Stimulated activated CD4-positive, alpha-beta T cell treated with anti-CD3 and anti-CD28 coated beads, Interleukin-2, amount 100 ng/mL, for 4 hours (primary cell): ENCODE data around the gene LASP1.
A peak's percentile ranks its signal among the peaks of the same experiment; 100 is the strongest.
"Not testable (repeated sequence)": the region's sequence is repeated elsewhere in the genome, so short reads cannot be mapped to it uniquely, and the experiment has no call there.

Experiments used
- DNase-seq: peaks from one replicate; pipeline ENCODE4 v3.0.0-alpha.2; 2020; ENCODE audit warnings: low read depth

Gene LASP1

GRCh38 chr17:38933962-38934361 lies 64.1 kb downstream of the LASP1 start:
- not testable (repeated sequence) for DNase-seq

DNA sequence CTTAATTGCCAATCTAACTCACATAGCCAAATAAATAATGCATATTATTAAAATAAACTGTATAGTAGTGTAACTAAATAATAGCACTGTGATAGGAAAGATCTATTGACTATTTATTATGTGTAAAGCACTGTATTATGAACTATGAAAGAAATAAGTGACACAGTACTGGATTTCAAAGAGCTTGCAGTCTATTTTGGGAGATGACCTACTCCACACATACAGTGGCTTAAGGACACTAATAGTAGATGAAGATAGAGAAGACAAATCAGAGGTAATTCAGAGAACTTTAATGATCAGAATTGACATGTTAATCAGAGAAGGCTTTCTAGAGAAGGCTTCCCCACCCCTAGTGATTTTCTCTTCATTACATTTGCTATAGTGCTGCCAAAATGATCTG lies 70.1 kb downstream of the LASP1 start:
- no peak for DNase-seq

DNA sequence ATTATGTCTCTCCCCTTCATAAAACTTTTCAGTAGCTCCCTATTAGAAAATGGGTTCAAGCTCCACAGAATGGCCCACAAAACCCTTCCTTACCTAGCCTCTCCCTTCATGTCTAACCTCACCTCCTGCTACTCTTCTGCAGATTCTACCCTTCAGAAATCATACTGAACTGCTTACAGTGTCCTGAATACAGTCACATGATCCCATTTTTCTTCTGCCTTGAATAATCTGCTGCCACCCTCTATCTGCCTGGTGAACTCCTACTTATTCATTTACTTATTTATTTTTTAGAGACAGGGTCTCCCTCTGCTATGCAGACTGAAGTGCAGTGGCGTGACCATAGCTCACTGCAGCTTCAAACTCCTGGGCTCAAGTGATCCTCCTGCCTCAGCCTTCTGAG lies 70.5 kb downstream of the LASP1 start:
- no peak for DNase-seq

GRCh38 chr17:38942696-38943334 lies 73.0 kb downstream of the LASP1 start:
- no peak for DNase-seq

DNA sequence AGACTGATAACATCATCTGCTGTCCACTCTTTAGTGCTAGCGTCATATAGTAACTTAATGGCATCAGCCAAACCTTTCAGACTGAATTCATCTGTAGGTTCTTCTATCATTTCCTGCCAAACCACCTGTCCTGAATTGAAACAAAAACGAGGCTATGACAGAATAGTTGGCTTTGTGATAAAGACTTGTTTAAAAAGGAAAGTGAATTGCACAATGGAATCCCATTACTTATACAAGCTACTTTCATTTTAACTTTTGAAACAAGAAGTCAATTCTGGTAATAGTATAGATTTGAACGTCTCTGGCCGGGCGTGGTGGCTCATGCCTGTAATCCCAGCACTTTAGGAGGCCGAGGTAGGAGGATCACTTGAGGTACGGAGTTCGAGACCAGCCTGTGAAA lies 73.7 kb downstream of the LASP1 start:
- no peak for DNase-seq

DNA sequence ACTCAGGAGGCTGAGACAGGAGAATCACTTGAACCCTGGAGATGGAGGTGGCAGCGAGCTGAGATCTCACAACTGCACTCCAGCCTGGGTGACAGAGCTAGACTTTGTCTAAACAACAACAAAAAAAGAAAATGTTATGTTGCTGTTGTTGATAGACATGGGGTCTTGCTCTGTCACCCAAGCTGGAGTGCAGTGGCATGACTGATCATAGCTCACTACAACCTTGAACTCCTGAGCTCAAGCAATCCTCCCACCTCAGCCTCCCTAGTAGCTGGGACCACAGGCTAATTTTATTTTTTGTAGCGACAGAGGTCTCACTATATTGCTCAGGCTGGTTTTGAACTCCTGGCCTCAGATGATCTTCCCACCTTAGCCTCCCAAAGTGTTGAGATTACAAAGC lies 77.3 kb downstream of the LASP1 start:
- DNase-seq: no peak

GRCh38 chr17:38953800-38954199 lies 83.9 kb downstream of the LASP1 start:
- DNase-seq: not testable (repeated sequence)

- no peak for DNase-seq
These were observed 88.5 kb downstream of the LASP1 start for GRCh38 chr17:38958326-38958725.

DNA sequence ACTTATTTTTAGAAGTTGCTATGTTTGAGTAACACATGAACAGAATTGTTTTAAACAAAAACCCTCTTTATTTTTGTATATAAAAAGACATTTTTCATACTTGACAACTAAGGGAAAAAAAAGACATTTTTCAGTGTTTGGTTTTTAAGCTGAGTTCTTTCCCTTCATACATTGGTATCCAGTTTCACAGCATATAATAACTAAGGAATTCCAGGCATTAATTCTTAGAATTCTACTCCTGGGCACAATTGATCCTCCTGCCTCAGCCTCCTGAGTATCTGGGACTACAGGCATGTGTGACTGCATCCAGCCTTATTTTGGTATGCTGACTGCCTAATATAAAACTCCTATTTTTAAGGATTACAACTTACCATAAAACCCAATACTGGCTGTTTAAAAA lies 88.9 kb downstream of the LASP1 start:
- DNase-seq: no peak

GRCh38 chr17:38959508-38959907 lies 89.7 kb downstream of the LASP1 start:
- DNase-seq: no peak

DNA sequence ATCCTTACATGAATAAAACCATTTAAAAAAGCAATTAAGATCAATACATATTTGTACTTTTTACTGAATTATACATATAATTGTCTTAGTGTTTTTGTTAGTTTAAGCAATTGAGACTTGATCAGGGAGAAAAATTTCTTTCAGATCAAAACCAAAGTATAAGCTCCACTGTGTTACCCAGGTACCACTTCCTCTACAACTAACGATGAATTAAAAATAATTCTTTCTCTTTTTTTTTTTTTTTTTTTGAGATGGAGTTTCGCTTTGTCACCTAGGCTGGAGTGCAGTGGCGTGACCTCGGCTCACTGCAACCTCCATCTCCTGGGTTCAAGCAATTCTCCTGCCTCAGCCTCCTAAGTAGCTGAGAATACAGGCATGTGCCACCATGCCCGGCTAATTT lies 90.5 kb downstream of the LASP1 start:
- no peak for DNase-seq

DNA sequence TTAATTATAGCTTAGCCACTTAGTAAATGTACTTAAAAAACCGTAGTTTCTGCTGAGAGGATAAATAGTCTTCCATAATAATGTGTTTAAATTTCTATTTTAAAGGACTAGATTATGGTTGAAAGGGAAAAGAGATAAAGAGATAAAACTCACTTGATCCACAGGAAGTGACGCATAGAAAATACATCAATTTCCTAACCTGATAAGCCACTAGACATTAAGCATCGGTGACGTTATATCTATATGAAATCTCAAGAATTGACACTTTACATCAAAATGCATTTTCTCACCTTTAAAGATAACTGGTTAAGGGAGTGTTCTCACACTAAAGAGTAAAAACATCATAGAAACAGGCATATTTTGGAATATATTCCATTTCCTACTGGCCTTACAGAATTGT lies 91.6 kb downstream of the LASP1 start:
- DNase-seq: no peak

GRCh38 chr17:38967290-38967738 lies 97.5 kb downstream of the LASP1 start, which contains the start of gene FBXO47:
TSS of gene FBXO47 (minus strand) at chr17:38967403. CDS start at chr17:38963025, 4,378 bp downstream.
- DNase-seq: peak; percentile 78

GRCh38 chr17:38969281-38969680 lies 99.4 kb downstream of the LASP1 start:
- DNase-seq: no peak

GRCh38 chr17:38970128-38970527 lies 100.3 kb downstream of the LASP1 start:
- no peak for DNase-seq

DNA sequence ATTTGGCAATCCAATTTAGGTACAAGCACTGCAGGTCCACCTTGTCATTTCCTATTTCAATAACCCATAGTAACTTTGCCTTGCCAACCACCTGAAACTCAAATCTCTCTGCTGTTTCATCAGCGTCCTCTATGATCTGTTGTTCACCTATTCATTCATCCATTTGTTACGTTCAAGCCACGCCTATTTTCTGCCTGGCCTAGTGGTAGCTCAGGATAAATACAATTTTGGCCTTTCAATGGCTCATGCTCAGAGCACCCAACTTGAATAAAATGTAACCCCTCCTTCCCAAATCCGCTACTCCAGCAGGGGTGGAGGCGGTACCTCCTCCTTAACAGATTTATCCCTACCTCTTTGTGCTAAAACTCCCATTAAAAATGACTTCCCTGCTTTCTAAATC lies 100.9 kb downstream of the LASP1 start:
- no peak for DNase-seq
